ENCODE measurements around the gene DNAH8.

The DNAH8 gene

DNA sequence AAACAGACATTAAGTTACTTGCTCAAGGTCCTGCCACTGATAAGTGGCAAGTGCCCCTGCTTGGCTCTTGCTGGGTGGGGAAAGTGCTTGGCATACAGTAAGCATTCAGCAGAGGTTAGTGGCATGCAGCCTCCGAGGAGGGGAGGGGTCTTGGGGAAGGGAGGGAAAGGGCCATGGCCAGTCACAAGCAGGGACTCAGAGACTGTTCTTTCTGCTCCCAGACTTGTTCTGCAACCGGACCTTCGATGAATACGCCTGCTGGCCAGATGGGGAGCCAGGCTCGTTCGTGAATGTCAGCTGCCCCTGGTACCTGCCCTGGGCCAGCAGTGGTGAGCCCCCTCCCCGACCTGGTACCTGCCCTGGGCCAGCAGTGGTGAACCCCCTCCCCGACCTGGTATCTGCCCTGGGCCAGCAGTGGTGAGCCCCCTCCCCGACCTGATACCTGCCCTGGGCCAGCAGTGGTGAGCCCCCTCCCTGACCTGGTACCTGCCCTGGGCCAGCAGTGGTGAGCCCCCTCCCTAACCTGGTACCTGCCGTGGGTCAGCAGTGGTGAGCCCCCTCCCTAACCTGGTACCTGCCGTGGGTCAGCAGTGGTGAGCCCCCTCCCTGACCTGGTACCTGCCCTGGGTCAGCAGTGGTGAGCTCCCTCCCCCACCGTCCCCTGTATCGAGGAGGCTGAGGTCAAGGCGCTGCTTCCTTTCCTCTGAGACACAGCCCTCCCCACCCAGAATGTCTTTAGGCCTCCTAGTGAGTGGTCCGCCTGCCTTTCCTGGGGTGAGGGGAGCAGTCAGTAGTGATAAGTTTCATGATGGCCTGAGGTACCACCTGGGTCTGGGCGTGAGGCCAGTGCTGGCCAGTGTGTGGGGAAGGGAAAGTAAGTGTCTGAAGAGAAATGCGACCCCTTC is 342.4 kb downstream of the DNAH8 start:
- no peak for DNase-seq

DNA sequence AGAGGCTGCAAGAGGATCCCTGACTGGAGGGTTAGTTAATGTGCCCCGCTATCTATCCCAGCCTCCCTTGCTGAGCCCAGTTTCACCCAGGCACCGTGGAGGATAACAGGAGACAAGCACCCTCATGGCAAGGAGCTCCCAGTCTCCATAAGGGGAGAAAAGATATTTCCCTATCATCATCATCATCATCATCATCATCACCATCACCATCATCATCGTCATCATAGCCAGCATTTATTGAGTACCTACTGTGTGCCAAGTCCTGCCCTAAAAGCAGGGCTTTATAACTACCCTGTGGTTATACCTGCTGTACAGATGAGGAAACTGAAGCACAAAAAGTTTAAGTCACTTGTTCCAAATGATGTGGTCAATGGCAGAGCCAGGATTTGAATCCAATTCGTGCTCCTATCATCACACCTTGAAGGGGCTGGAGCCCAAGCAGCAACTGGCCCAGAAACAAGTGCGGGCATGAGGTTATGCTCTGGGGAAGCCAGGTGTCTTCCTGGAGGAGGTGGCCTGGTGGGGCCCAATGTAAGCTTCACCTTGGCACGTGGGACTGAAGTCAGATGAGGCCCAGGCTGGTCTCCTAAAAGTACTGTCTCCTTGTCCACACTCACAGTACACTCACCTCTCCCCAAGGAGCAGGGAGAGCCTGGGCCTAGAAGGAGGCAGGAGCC is 343.5 kb downstream of the DNAH8 start:
- no peak for DNase-seq

DNA sequence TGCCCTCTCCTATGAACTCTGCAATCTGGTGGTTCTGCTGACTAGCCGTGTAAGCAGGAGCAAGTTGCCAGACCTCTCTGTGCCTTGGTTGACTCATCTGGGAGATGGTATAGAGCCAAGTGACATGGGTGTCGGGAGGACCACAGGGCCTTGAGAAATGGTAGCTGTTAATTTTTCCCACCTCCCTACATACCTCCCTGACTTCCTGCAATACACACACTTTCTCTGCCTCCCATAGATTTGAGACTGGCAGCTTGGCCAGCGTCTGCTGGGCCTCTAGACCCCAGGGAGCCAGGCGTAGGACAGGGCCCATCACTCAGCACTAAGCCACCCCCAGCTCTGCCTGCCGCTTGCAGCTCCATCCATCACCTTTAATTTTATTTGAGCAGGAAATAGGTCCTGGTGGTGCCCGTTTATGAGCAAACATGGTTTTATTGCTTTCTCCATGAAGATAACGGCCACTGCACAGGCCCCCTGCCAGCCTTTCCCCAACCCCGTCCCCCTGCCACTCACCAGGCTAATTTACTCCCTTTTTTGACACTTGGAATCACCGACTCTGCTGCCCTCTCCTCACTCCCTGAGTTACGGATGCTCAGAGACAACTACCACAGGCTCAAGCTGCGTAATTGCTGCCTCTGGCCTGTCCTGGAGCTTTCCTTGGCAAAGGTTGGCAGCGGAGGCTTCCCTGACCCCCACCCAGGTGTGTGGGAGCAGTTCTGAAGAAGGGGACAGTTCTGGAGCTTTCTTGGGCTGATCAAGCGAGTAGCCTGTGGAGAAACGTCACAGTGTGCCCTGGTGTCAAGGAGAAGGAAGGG is 344.6 kb downstream of the DNAH8 start:
- no peak for DNase-seq

DNA sequence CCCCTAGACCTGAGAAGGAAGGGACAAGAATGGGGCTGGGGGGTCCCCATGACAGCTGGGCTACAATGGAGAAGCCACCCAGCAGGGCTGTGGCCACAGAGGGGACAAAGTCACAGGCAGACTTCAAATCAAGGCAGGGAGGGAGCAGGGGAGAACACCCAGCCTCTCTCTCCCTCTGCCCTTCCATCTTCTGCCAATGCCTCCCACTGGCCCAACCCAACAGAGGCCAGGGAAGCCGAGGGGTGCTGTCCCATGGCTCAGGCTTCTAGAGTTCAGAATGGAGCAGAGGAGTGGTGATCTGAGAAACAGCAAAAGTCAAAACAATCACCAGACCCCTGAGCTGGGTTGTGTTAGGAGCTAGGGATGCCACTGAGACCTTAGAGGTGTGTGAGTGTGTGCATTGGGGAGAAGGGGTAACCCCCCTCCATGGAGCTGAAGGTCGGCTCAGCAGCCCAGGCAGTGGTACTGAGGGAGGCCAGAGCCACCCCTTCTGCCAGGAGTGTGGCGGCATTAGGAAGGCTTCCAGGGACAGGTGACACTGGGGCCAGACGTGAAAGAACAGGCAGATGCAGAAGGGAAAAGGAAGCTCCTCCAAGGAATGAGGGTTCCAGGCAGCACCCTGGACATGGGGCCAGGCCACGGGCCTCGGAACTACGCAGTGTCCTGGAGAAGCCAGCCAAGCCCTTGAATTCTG is 345.5 kb downstream of the DNAH8 start:
- no peak for DNase-seq

DNA sequence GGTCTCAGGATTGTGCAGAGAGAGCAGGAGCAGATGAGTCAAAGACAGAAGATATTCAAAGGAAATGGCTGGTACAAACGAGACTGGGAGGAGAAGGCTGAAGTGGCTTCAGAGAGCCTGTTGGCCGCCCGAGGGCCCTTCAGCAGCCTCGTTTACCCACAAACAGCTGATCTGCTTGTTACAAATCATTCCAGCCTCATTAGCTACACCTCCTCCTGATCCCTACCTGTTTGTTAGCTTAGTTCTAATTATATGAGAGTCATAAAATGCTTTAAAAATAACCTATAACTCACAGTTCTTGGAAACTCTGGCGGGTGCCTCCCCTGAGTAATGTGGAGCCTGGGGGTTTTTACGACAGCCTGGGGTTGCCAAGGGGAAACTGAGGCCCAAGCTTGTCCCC is 346.1 kb downstream of the DNAH8 start:
- no peak for DNase-seq

DNA sequence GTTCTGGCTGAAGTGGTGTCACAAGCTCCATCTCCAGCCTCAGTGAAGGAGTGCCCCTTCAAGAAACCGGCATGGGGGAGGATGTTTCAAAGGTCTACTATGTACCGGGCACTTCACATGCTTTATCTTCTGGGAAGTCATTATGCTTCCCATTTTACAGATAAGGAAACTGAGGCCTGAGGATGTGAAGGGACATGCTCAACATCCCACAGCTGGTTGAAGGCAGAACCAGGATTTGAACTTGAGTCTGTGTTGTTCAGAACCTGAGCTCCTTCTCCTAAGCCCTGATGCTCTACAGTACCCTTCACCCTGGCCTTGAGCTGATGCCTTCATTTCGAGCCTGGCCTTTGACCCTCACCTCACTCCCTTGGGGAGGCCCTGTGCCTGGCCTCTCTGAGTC is 346.5 kb downstream of the DNAH8 start:
- DNase-seq, result no peak

DNA sequence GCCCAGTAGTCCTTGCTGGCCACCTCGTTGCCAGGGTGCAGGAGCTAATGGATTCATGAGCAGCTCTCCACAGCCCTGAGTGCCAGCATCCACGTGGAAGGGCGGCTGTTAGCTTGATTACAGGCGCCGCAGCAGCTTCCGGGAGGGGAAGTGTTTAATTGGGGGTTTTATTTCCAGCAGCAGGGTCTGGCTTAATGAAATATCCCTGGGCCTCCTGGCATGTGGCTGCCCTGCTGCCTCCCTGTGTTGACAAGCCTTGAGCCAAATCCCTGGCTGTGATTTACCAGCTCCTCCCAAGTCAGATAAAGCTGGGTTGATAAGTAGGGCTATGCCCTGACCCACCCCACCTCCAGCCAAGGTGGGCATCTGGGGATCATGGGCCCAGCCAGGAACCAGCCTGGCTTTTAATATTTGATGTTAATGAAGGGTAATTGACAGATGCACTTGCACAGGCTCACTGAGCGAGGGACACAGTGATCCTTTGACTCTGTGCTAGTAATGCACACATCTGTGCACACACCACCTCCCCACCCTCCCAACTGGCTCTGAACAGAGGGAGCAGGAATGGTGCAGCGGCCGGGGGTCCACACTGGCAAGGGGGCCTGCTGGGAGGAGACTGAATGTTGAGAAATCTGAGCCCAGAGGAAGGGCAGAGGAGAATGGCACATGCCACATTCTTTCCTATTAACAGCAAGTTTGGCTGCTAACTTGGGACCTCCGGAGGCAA is 347.1 kb downstream of the DNAH8 start:
- DNase-seq, result no peak

DNA sequence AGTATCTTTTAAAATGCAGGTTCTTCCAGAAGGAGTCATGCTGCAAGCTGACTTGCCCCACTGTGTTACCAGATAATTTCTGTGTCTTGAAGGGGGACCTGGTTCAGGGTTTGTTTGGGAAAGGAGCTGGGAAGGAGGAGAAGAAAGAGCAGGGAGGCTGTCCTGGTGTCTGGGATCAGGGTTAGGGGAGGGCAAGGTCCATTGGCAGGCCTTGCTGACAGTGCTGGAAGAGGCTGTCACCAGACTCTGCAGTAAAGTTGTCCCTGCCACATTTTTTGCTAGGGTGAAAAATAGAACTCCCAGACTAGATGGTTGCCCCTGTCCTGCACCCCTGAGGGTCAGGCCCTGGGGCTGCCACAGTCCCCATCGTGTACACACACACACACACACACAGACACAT is 348.4 kb downstream of the DNAH8 start:
- DNase-seq, result no peak

DNA sequence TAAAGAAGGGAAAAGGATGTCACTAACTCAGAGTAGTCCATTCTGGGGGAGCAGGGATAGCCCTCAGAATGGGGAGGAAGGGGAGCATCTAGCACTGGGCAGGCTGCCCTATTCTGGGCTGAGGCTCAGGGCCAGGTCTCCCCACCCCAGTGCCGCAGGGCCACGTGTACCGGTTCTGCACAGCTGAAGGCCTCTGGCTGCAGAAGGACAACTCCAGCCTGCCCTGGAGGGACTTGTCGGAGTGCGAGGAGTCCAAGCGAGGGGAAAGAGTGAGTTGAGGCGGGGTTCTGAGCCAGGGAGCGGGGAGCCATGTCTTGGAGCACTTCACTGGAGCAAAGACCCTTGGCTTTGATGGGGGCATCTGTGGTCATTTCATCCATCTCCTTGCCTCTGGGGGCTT is 350.4 kb downstream of the DNAH8 start:
- DNase-seq, result no peak

DNA sequence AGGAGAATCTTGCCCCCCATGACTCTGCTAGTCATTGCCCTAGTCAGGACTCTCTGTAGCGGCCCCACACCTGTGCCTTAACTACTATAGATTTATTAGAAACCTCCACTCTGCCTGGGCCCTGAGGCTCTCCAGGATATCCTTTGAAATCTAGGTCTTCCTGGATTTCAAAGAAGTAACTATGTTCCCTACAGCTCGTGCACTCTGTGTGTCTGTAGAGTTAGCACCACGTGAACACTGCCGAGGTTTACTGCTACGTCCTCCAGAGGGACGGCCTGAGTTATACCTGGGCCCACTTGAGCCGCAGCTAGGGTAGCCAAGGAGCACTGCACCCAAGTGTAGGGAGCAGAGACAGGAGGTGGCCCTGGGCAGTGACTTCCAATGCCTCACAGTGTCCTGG is 353.3 kb downstream of the DNAH8 start:
- no peak for DNase-seq

DNA sequence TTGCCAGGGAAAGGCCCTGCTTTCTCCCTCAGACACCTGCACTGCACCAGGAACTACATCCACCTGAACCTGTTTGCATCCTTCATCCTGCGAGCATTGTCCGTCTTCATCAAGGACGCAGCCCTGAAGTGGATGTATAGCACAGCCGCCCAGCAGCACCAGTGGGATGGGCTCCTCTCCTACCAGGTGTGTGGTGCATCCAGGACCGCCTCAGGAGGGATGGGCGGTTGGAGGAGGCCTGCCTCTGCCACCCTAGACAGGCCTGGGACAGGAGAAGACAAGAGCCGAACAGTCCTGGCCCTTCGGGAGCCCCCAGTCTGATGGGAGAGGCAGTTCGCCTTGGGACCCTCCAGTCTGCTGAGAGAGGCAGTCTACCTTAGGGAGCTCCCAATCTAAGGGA is 357.7 kb downstream of the DNAH8 start:
- DNase-seq, result no peak

DNA sequence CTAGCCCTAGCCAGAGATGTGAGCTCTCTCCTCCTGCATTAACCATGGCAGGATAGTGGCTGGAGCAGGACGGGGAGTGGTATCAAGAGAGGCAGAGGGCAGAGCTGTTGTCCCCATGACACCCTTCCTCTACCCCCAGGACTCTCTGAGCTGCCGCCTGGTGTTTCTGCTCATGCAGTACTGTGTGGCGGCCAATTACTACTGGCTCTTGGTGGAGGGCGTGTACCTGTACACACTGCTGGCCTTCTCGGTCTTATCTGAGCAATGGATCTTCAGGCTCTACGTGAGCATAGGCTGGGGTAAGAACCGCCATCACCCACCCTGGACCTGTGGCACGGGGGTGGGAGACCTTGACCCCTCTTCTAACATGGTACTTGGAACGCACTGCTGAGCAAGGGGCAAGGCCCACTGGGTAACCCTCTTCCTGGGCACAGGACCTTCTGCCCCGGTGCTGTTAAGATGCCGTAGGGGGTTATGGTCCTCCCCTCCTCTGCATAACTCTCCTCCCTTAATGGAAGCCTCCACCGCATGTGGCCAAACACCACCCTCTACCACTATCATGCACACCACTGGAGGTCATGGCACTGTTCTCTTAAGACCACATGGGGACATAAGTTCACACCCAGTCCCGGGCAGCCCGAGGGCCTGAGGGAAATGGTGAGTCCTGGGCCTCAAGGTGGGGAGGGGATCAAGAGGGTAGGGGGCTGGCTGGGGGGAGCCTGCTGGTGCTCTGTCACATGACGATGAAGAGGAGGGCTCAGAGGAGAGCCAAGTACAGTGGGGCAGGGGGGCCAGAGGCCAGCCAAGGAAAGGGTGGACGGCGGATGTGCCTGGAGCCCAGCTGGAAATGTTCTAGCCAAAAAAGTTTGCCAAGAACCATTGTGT is 358.6 kb downstream of the DNAH8 start:
- DNase-seq, result no peak

DNA sequence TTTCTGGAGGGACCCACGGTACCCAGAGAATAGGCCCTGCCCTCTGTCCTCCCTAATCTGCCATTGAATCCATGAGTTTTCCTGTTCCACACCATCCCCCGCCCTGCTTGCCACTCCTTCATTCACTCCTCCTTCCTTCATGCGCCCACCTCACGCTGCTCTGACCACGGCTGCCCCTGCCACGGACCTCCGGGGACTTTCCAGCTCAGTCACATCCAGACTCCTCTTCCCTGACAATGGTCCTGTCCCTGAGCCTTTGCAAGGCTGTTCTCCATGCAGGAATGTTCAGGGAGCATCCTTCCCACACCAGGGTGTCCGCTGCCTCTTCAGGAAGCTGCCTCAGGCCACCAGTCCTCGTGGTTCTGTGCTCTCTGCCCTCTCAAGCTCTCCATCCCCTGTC is 359.4 kb downstream of the DNAH8 start:
- no peak for DNase-seq

DNA sequence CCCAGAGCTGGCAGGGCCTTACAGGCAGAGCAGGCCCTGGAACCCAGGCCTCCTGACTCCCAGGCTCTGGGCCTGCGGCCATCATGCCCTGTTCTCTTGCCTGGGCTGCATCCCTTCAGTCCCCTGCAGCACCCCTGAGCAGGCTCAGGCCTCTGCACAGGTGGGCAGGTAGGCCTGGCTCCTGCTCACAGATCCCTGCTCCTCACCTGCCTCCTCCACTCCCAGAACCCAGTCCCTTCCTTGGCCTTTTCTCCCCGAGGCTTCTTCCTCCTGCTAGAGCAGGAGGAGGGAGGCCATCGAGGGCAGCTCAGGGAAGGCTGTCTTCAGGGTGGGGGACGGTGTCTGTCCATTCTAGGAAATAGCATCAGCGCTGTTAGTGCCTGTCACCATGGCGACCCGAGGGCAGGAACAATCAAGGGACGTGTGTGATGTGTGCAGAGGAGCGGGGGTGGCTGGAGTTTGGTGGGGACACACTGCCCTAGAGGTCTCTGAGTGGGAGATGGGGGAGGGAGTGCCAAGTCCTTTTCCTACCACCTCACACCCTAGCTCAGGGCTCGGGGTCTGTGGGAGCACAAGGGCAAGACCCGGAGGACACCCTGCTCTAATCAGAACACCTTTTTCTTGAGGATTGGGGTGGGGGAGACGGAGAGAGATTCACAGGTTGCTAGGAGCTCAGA is 360.0 kb downstream of the DNAH8 start:
- no peak for DNase-seq

DNA sequence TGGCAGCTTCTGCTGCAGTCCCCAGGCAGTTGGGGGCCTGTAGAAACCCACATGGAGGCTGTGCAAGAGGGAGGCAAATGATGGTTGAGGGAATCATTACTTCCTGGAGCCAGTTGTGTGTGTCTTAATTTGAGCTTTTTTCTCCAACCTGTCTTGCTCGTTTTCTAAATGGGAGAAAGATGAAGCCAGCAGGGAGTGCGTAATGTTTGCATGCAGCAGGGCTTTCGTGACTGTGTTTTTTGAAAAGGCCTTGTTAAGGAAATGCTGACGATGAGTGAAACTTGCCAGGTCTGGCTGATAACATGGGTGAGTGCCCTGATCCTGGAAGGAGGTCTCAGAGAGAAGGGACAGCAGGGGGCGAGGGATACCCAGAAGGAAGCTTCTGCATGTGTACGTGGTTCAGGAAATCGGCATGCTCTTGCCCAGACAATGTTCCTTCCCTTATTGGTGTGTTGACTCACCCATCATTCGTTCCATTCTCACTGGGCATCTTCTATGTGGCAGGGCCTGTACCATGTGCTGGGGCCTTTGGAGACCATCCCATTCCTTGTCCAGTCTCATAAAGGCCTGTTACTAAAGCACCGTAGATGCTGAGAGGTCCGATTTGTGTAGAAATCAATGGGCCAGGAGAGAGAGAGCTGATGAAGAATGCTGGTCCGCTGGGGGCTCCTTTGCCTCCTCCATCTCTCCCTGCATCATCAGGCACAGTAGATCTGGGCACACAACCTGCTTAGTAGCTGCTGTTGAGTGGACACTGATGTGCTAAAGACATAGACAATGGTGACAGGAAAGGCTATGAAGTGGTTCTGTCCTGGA is 360.9 kb downstream of the DNAH8 start:
- DNase-seq, result no peak

DNA sequence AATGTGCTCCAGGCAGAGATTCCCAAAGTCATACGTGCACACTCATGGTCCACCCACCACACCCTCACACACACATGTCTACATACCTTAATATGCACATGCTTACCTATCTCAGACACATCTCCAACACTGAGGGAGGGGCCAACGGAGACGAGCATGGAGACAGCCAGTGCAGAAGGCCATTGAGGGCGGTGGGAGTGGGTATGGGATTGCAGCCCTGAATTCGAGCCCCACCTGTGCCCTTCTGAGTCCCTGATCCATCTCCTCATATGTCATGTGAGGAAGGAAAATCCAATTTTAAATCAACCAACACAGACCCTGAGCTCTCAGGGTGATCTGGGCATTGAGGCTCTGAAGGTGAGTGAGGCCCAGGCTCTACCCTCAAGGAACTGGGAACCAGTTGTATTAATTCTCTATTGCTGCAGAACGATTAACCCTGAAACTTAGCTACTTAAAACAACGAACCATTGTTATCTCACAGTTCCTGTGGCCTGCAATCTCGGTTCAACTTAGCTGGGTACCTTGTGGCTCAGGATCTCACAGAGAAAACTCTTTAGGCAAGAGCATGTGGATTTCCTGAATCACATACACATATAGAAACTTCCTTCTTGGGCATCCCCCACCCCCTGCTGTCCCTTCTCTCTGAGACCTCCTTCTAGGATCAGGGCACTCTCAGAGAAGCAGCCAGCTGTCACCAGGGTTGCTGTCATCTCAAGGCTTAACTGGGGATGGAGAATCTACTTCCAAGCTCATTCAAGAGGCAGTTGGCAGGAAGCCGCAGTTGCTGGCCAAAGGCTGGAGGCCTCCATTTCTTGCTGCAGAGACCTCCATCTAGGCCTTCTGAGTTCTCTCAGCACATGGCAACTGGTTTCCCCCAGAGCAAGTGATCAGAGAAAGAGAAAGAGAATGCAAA is 361.8 kb downstream of the DNAH8 start:
- no peak for DNase-seq

DNA sequence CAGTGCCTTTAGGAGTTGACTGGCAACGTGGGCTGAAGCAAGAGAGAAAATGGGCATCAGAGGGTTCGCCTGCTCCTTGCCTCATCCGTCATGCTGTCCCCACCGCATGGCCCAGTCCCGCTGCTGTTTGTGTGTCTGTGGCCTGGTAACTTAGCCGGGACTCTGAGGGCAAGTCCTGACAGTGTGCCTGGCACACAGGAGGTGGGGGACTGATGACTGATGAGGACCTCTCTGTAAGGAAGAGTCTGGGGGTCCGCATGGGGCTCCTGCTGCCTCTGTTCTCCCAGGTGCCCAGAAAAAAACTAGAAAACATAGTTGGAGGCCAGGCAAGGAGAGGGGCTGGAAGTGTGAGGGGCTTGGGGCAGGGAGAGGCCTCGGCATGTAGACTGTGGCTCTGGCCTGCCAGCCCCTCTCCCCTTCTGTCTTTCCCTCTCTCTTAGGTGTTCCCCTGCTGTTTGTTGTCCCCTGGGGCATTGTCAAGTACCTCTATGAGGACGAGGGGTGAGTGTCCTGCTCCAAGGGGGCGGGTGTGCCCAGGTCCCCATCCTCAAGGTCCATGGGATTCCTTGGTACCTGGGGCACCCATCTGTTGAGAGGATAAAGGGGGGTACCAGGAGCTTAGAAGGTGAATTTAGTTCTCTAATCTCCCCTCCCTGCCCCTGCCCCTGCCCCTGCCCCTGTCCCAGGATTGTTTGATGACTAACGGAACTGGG is 362.9 kb downstream of the DNAH8 start:
- no peak for DNase-seq

DNA sequence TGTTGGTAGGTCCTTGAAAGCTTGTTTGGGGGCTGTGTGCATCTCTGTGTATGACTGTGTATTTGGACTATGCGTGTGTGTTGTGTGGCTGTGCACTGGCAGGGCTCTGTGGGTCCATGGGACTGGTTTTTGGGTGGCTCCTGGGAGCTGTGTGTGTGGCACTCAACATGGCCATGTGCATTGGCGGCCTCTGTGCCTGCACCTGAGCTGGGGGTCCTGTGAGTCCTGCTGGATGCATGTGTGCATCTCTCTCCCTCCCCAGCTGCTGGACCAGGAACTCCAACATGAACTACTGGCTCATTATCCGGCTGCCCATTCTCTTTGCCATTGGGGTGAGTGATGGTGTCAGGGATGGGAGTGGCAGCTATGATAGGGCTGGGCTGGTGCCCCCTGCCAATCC is 363.6 kb downstream of the DNAH8 start:
- no peak for DNase-seq

Measured in activated CD4-positive, alpha-beta T cell treated with anti-CD3 and anti-CD28 coated beads, Interleukin-2, amount 50 U/mL, for 48 hours (primary cell).